B cell (primary cell): ENCODE measurements around the gene RIPOR3. TPM values are rescaled to one million over a fixed set of nuclear protein-coding genes. Genes with fewer than 3 reads are reported as not detected.

Experiments used
- ATAC-seq: fragments of 200-7000 bp; cut with Tn5 transposase; one replicate; pipeline ENCODE4 v1.10.0; 2021; ENCODE audit warnings: low read depth, mild to moderate bottlenecking, moderate number of reproducible peaks, moderate library complexity
- CTCF ChIA-PET: fragments of 350-600 bp; sonication (Branson Sonifier 250); formaldehyde crosslinking; loops from one replicate; lab custom pipeline; 2021; ENCODE audit warnings: antibody characterized with exemption, inconsistent platforms; lab: Charles Lee
- POLR2A ChIA-PET: fragments of 350-600 bp; sonication (Branson Sonifier 250); formaldehyde crosslinking; loops from one replicate; lab custom pipeline; 2021; ENCODE audit warnings: antibody characterized with exemption; lab: Charles Lee
- DNase-seq: peaks from one replicate; pipeline ENCODE4 v3.0.0; 2013
- H2AFZ ChIP-seq: 2 replicates; pipeline ENCODE4 v1.6.1; 2012; ENCODE audit warnings: mild to moderate bottlenecking, low read depth, low read length; ENCODE audit not compliant: insufficient read depth, poor library complexity, severe bottlenecking
- H3K27ac ChIP-seq, 2 donors: 1 replicate in 1 of 2; 2 replicates in 1 of 2; pipeline ENCODE4 v1.5.1; 2012 to 2013; ENCODE audit warnings: low read length in 2 of 2, mild to moderate bottlenecking in 2 of 2, moderate library complexity in 1 of 2
- H3K27me3 ChIP-seq, 4 experiments: fragments of 200-600 bp in 1 of 4; sonication (generic) in 1 of 4; replicated peaks in 1 of 4; 1 replicate in 2 of 4; 2 replicates in 2 of 4; pipeline versions ENCODE4 v1.6.1 to v1.7.0; 2013 to 2016; ENCODE audit warnings: low read length in 3 of 4, mild to moderate bottlenecking in 2 of 4, mixed read lengths in 1 of 4, moderate library complexity in 1 of 4; ENCODE audit not compliant: insufficient read depth in 4 of 4, control insufficient read depth in 3 of 4; ENCODE audit errors: control extremely low read depth in 1 of 4
- H3K36me3 ChIP-seq, 2 experiments: replicated peaks in 1 of 2; 1 replicate in 1 of 2; 2 replicates in 1 of 2; pipeline versions ENCODE4 v1.6.1 to v1.7.1; 2013; ENCODE audit warnings: low read length in 1 of 2; ENCODE audit not compliant: insufficient read depth in 2 of 2, control insufficient read depth in 1 of 2; ENCODE audit errors: control extremely low read depth in 1 of 2, extremely low read depth in 1 of 2
- H3K4me1 ChIP-seq, 2 donors: fragments of 200-600 bp in 1 of 2; sonication (generic) in 1 of 2; 1 replicate in 1 of 2; 2 replicates in 1 of 2; pipeline versions ENCODE4 v1.5.1 to v1.6.1; 2013 to 2017; ENCODE audit warnings: low read length in 2 of 2; ENCODE audit not compliant: control insufficient read depth in 2 of 2, insufficient read depth in 2 of 2
- H3K4me2 ChIP-seq: replicated peaks from 2 replicates; pipeline ENCODE3; 2012; ENCODE audit warnings: mild to moderate bottlenecking, low read depth, low read length; ENCODE audit not compliant: poor library complexity, severe bottlenecking
- H3K4me3 ChIP-seq, 5 experiments: fragments of 200-600 bp in 1 of 5; sonication (generic) in 1 of 5; 1 replicate in 3 of 5; 2 replicates in 2 of 5; pipeline versions ENCODE4 v1.5.1 to v1.7.0; 2011 to 2016; ENCODE audit warnings: low read length in 4 of 5, mild to moderate bottlenecking in 4 of 5, low read depth in 2 of 5, control low read depth in 1 of 5, moderate library complexity in 1 of 5; ENCODE audit not compliant: insufficient read depth in 1 of 5; ENCODE audit errors: control extremely low read depth in 1 of 5, extremely low read depth in 1 of 5
- H3K79me2 ChIP-seq: fragments of 200-600 bp; sonication (generic); one replicate; pipeline ENCODE4 v1.6.0; 2016; ENCODE audit warnings: low read length; ENCODE audit not compliant: control insufficient read depth, insufficient read depth
- H3K9ac ChIP-seq: fragments of 200-600 bp; sonication (generic); 2 replicates; pipeline ENCODE4 v1.6.1; 2017; ENCODE audit warnings: mild to moderate bottlenecking, low read length, moderate library complexity
- H3K9me3 ChIP-seq, 3 donors: one replicate each; pipeline versions ENCODE4 v1.6.1 to v1.7.1; 2013; ENCODE audit warnings: low read length in 2 of 3; ENCODE audit not compliant: control insufficient read depth in 2 of 3, insufficient read depth in 1 of 3; ENCODE audit errors: control extremely low read depth in 1 of 3
- H4K20me1 ChIP-seq: 2 replicates; pipeline ENCODE4 v1.6.0; 2012; ENCODE audit warnings: mild to moderate bottlenecking, low read length; ENCODE audit not compliant: insufficient read depth, control insufficient read depth, poor library complexity, severe bottlenecking
- H3K27ac Mint-ChIP-seq: one replicate; pipeline ENCODE4 v1.8.0; 2021; ENCODE audit warnings: mixed read lengths
- H3K27me3 Mint-ChIP-seq: one replicate; pipeline ENCODE4 v1.8.0; 2021; ENCODE audit warnings: mixed read lengths
- H3K4me1 Mint-ChIP-seq: one replicate; pipeline ENCODE4 v1.8.0; 2021; ENCODE audit warnings: mixed read lengths
- H3K4me3 Mint-ChIP-seq: one replicate; pipeline ENCODE4 v1.8.0; 2021; ENCODE audit warnings: mixed read lengths
- H3K9me3 Mint-ChIP-seq: one replicate; pipeline ENCODE4 v1.8.0; 2022; ENCODE audit warnings: mixed read lengths; ENCODE audit not compliant: insufficient read depth
- CTCF ChIP-seq: fragments of 200-600 bp; IDR thresholded peaks from one replicate; pipeline ENCODE4 v1.8.0; 2022; ENCODE audit warnings: antibody characterized with exemption, mild to moderate bottlenecking
- EZH2 ChIP-seq: IDR thresholded peaks from 2 replicates; pipeline ENCODE4 v1.6.1; 2012; ENCODE audit warnings: borderline replicate concordance, low read depth, mild to moderate bottlenecking, moderate library complexity, low read length; ENCODE audit not compliant: insufficient read depth, poor library complexity, severe bottlenecking
- WGBS: methylation state at CpG from one replicate; pipeline ENCODE4 v1.1.5; 2013; ENCODE audit warnings: missing lambda C conversion rate; ENCODE audit not compliant: insufficient coverage; 5-methylcytosine and 5-hydroxymethylcytosine counted together
- intact Hi-C: fragments of 100-400 bp; cut with micrococcal nuclease; formaldehyde crosslinking; loops from one replicate; pipeline ENCODE4 v1.10.0; 2022
- polyA plus RNA-seq: library from polyadenylated mRNA; depleted of rRNA; stranded (reverse); fragments of >200 nt; gene quantifications from 2 replicates; pipeline ENCODE4 v1.2.3, GENCODE V29; 2012
- total RNA-seq, 2 donors: library from RNA; stranded (reverse); fragments of 120-200 nt in 1 of 2; gene quantifications; 1 replicate in 1 of 2; 2 replicates in 1 of 2; pipeline versions ENCODE4 v1.2.3 to v1.2.4, GENCODE V29; 2013 to 2022

Gene RIPOR3
- total and polyA plus RNA-seq, 2 donors (not counting 1 experiment from before 2014, with no cell fraction given) = 0.09 to 0.27 TPM

- H3K4me1 ChIP-seq = peaks cover 19 to 34% of the 10 kb centered on the region in 2 donors
- Mint-ChIP-seq H3K27ac (peak overlapping the region; percentile 64), H3K9me3 (no peaks in the 10 kb centered on the region), H3K27me3 (no peaks in the 10 kb centered on the region), H3K4me3 (no peak overlapping the region), H3K4me1 (peaks cover 47% of the 10 kb centered on the region)
- POLR2A ChIA-PET = interaction anchor here (1.0 to 1.1 kb wide), 2 partner anchors 66 to 67 kb away, joined by 3 read pairs; partner anchors contain the start of gene PTPN1
- peaks cover 62% of the 10 kb centered on the region for H3K79me2 ChIP-seq
- H3K36me3 ChIP-seq = peaks cover 10 to 86% of the 10 kb centered on the region in 2 experiments
- DNase-seq = no peak
- H4K20me1 ChIP-seq = peaks cover 76% of the 10 kb centered on the region
- ATAC-seq = no peak
- 89% methylated on average over 17 of the region's 17 CpGs for WGBS
- H3K4me3 ChIP-seq = no peak overlapping the region
- H3K4me2 ChIP-seq = no peak overlapping the region
- no peak overlapping the region for H3K27ac ChIP-seq
- H3K9ac ChIP-seq = no peak overlapping the region
- intact Hi-C loops = loop anchor here (5.0 kb wide), 1 partner anchor 35 kb away; no protein-coding TSS in a partner anchor
- CTCF ChIA-PET = interaction anchor here (1.2 to 16.9 kb wide), 9 partner anchors 8 to 110 kb away, joined by 3 to 292 read pairs (median 36); partner anchors contain the start of gene PTPN1
- no peak for TF ChIP-seq EZH2
- TF ChIP-seq CTCF = no peak
- H2AFZ ChIP-seq = no peak overlapping the region
- no peaks in the 10 kb centered on the region for H3K9me3 ChIP-seq
- no peaks in the 10 kb centered on the region for H3K27me3 ChIP-seq
These were observed 113.9 kb downstream of the RIPOR3 start for GRCh38 chr20:50577175-50578018.
